RWPE1 (cell line): ENCODE data around the gene FBXO42.

Experiments
- CTCF ChIA-PET: fragments of 350-600 bp; sonication (Branson Sonifier 250); formaldehyde crosslinking; extraction: SDS; loops from one replicate; lab custom pipeline; 2021; lab: Yijun Ruan, JAX
- POLR2A ChIA-PET: fragments of 400-600 bp; formaldehyde crosslinking; extraction: SDS; loops from one replicate; lab custom pipeline; 2020; ENCODE audit warnings: antibody characterized with exemption; ENCODE audit not compliant: low non-redundant PET; lab: Yijun Ruan, JAX
- DNase-seq: peaks from one replicate; pipeline ENCODE4 v3.0.0; 2012; ENCODE audit warnings: low spot score
- H3K27ac ChIP-seq: fragments of 450-650 bp; 2 replicates; pipeline ENCODE4 v1.5.1; 2017
- CTCF ChIP-seq: fragments of 450-650 bp; conservative IDR thresholded peaks from 2 replicates; pipeline ENCODE4 v1.5.1; 2017; ENCODE audit warnings: low read depth, mild to moderate bottlenecking

FBXO42 gene

GRCh38 chr1:16294219-16295212 lies 57.8 kb downstream of the FBXO42 start:
- ChIA-PET CTCF (interaction anchor here (0.6 kb wide), 1 partner anchor 218 kb away, joined by 3 read pairs; no protein-coding TSS in a partner anchor), POLR2A (no interaction called here)
- TF ChIP-seq CTCF: no peak
- no peak overlapping the region for H3K27ac ChIP-seq
- DNase-seq: peak; percentile 23

GRCh38 chr1:16293538-16293937 lies 58.7 kb downstream of the FBXO42 start:
- ChIA-PET CTCF (no interaction called here), POLR2A (no interaction called here)
- no peak for DNase-seq
- H3K27ac ChIP-seq: no peak overlapping the region
- TF ChIP-seq CTCF: no peak

- no peak for DNase-seq
- POLR2A ChIA-PET: interaction anchor here (0.6 kb wide), 1 partner anchor 46 kb away, joined by 5 read pairs; no protein-coding TSS in a partner anchor
- no peak for TF ChIP-seq CTCF
- CTCF ChIA-PET: interaction anchor here (0.6 kb wide), 1 partner anchor 15 kb away, joined by 4 read pairs; no protein-coding TSS in a partner anchor
- H3K27ac ChIP-seq: no peak overlapping the region
Measured at GRCh38 chr1:16292739-16293138, 59.5 kb downstream of the FBXO42 start.

GRCh38 chr1:16289959-16290358 lies 62.3 kb downstream of the FBXO42 start:
- H3K27ac ChIP-seq: no peak overlapping the region
- POLR2A ChIA-PET: no interaction called here
- CTCF ChIA-PET: interaction anchor here (0.6 to 1.9 kb wide), 3 partner anchors 45 to 75 kb away, joined by 4 to 5 read pairs (median 4); no protein-coding TSS in a partner anchor
- TF ChIP-seq CTCF: no peak
- DNase-seq: no peak

GRCh38 chr1:16286122-16286521 lies 66.2 kb downstream of the FBXO42 start:
- no peak for TF ChIP-seq CTCF
- DNase-seq: no peak
- H3K27ac ChIP-seq: no peak overlapping the region
- CTCF ChIA-PET: no interaction called here
- POLR2A ChIA-PET: no interaction called here

GRCh38 chr1:16281765-16282164 lies 70.5 kb downstream of the FBXO42 start:
- no peak for TF ChIP-seq CTCF
- no peak for DNase-seq
- ChIA-PET POLR2A (no interaction called here), CTCF (no interaction called here)
- no peak overlapping the region for H3K27ac ChIP-seq
